ENCODE measurements around the gene RYR2.

RYR2 gene

GRCh38 chr1:237687804-237688203, 645.8 kb downstream of the RYR2 start:
- DNase-seq = no peak

DNA sequence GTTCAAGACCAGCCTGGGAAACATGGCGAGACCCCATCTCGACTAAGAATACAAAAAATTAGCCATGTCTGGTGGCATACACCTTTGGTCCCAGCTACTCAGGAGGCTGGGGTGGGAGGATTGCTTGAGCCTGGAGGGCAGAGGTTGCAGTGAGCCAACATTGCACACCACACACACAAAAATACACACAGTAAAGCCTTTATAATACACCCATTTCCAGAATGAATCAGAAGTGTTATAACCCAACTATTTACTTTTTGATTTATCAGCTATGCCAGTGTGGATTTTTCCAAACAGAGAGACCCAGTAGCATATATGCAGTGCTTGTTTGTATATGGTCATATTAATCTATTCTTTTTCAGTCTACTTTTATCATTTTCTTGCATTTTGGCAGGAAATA, 648.7 kb downstream of the RYR2 start:
- DNase-seq = no peak

GRCh38 chr1:237692255-237692654, 650.3 kb downstream of the RYR2 start:
- peak; percentile 35 to 42 for DNase-seq

- DNase-seq = no peak
Observed at GRCh38 chr1:237695878-237696277, 653.9 kb downstream of the RYR2 start.

DNA sequence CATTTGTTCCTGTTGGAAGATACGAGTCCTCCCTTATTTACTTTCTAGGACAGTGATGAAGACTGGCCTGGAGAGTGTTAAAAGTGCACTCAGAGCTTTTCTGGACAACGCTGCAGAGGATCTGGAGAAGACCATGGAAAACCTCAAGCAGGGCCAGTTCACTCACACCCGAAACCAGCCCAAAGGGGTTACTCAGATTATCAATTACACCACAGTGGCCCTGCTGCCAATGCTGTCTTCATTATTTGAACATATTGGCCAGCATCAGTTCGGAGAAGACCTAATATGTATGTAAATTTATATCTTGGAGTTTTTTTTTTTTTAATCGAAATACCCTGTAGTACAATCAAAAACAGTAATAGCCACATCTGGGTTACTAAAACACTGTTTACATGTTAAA, 658.2 kb downstream of the RYR2 start:
- no peak for DNase-seq

DNA sequence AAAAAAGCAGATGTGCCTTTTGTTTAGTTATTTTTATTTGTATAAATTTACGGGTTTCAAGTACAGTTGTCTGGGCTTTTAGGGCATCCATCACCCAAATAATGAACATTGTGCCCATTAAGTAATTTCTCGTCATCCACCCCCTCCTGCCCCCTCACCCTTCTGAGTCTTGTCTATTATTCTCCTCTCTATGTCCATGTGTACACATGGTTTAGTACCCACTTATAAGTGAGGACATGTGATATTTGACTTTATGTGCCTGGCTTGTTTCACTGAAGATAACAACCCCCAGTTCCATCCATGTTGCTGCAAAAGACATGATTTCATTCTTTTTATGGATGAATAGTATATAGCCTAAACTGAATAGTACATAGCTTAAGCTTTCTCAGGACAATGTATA, 659.5 kb downstream of the RYR2 start:
- no peak for DNase-seq

- peak in 1 of 2 experiments; percentile 1 for DNase-seq
Observed at GRCh38 chr1:237702161-237702560, 660.2 kb downstream of the RYR2 start.

DNA sequence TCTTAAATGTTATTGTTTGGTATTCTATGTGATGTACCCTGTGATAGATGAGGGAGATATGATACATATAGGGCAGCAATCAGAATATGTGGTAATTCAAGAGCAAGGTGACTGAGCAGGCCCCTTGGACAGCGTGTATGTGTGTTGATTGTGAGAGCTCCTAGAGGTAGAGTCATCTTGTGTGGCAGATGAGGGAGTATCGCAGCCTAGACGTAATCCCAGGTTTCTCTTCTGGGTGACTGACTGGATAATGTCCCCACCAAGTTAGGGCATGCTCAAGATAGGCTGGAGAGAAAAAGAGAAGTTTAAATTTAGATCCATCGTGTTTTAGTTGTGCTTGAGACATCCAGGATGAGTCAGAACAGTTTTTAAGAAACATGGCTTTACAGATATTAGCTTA, 663.5 kb downstream of the RYR2 start:
- no peak for DNase-seq

DNA sequence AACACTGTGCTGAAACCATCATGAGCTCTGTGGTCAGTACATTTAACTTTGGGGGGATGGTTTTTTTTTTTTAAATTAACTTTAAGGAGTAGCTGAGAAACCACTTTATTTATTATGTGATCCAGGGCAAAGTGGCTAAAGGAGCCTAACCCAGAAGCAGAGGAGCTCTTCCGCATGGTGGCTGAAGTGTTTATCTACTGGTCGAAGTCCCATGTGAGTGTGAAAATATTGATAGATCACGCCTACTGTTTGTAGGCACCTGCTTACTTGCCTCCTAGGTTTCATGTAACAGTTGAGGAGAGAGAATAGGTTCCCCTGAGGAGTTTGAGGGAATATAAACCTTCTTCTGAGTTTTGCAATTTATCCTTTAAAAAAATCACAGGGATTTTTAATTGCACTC, 667.4 kb downstream of the RYR2 start:
- DNase-seq = no peak

DNA sequence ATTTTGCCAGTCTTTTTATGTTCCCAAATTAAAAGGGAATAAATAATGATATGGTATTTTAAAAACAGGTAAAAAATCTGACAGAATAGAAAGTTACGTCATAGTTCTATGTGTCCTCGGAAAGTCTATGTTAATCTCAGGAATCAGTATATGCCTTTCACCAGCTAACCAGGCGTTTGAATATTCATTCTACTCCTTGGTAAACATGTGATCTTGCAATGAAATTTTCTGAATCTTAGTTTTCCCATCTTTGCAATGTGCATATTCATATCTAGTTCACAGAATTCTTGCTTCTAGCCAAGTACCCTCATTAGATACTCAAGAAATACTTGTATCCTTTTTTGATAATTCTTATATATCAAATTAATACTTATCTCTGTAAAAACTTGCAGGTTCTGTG, 669.3 kb downstream of the RYR2 start:
- no peak for DNase-seq

DNA sequence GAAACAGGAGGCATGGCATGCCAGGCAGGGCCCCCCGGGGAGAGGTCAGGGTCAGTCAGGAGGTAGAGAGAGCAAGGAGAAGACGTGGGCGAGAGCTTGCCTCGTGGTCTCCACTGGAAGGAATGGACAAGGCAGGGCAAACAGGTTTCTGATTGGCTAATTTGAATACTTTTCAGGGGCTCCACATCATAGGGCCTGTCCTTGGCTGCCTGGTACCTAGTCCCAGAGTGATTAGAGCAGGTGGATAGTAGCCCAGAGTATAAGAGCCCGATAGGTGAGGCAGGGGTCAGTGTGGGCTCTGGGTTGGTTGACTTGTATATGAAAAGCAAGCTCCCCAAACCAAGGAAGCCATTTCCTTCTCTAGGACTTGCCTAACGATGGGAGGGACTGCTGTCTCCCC, 670.1 kb downstream of the RYR2 start:
- no peak for DNase-seq

DNA sequence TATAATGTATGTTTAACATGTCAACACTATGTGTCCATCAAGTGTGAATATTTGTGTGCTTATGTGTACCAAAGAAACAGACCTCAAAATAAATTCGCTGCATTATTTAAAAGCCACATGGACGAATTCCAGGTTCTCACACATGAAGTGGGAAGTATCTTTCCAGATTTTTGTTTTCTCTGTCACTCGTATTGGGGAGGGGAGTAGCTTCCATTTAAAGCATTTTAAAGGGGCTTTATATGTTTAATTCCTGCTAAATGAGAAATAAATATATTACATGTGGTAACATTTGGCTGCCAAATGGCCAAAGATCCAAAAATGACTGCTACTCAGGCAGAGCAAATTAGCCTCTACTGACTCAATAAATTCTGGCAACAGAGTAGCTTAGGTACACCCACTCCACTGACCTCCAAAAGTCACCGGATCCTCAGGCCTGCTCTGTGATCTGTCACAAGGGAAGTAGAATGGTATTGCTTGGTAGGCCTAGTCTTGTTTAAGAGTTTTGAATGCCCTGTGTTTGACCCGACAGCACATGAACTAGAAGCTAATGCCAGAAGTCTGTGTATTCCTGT, 670.7 kb downstream of the RYR2 start:
- no peak for DNase-seq

GRCh38 chr1:237713916-237714315, 671.9 kb downstream of the RYR2 start:
- DNase-seq = no peak

- DNase-seq = peak; percentile 49 to 58
Observed at GRCh38 chr1:237717106-237717505, 675.1 kb downstream of the RYR2 start.

- no peak for DNase-seq
Observed at GRCh38 chr1:237730826-237731350, 688.9 kb downstream of the RYR2 start.

- DNase-seq = no peak
Observed at GRCh38 chr1:237732657-237733056, 690.7 kb downstream of the RYR2 start.

GRCh38 chr1:237736372-237737029, 694.5 kb downstream of the RYR2 start:
- DNase-seq = peak in 1 of 2 experiments; percentile 26

DNA sequence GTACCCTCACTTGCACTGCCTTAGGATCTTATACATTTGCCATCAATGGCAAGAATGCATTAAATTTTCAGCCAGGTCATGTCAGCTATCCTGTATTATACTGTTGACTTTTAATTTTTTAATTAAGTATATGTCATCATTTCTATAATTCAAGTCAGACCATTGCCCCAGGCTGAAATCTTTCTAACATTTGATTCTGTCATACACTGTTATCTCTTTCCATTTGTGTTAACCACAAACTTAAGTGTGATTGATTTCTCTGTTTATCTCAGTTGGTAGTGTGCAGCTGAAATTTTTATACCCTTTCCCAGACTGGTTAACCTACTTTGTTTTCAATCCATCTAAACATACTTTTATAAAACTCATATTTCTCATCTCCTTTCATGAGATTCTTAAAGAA, 695.5 kb downstream of the RYR2 start:
- no peak for DNase-seq

- DNase-seq = no peak
Observed at GRCh38 chr1:237737938-237738610, 696.1 kb downstream of the RYR2 start.

- DNase-seq = no peak
Observed at GRCh38 chr1:237740846-237741245, 698.9 kb downstream of the RYR2 start.

DNA sequence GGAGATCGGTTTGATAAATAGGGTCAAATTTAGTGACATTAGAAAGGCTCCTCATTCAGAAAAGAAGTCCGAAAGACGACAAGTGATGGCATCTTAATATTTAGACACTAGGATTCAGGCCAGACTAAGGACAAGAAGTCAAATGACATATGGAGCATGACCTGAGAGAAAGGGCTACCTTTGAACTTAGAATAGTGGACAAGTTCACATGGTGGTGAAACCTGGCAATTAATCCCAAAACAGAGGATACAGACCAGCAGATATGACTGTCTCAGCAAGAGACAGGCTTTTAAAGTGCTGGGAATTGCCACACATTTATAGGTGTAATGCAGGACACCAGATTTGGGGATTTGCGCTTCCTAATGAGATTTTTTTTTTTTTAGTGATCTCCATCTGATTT, 703.6 kb downstream of the RYR2 start:
- no peak for DNase-seq

GRCh38 chr1:237748171-237748960, 706.4 kb downstream of the RYR2 start:
- DNase-seq = no peak

GRCh38 chr1:237749122-237749521, 707.1 kb downstream of the RYR2 start:
- DNase-seq = no peak
